ENCODE measurements around the gene RAB44.
"Not testable (repeated sequence)": the region's sequence is repeated elsewhere in the genome, so short reads cannot be mapped to it uniquely, and the experiment has no call there.

The RAB44 gene

DNA sequence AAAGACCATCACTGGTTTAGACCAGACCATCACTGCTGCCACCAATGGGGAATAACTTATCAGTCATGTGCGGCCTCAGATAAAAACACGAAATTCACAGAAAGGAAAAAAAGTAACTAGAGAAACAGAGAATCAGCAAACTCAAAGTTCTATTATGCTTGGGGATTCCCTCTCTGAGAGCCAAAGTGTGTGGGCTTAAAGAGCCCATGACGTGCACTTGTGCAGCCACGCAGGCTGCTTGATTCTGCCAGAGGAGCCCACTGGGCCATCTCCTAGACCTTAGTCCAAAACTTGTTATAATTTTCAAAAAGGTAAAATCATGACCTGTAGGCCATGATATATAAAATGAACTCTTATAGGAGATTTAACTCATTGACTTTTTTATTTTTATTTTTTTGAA lies 15.2 kb downstream of the RAB44 start:
- DNase-seq (ENCODE audit: low read depth in 2 of 2, low spot score in 1 of 2), result no peak

DNA sequence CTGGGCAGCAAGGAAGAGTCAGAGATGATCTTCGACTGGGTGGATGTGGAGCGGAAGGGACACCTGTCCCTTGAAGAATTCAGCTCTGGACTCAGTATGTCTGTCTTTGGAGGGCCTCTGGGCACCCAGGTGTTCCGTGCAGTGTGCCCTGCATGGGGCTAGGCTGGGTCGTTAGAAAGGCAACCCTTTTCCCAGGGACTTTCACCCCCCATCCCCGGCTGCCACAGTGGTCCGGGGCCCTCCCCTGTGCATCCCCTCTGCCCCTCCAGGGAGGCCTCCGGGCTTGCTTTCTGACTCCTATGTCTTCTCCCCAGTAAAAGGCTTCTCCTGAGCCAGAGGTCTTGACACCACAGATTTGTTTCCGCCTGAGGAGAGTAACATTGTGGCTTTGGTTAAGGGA lies 16.2 kb downstream of the RAB44 start:
- no peak for DNase-seq (ENCODE audit: low read depth in 2 of 2, low spot score in 1 of 2)

DNA sequence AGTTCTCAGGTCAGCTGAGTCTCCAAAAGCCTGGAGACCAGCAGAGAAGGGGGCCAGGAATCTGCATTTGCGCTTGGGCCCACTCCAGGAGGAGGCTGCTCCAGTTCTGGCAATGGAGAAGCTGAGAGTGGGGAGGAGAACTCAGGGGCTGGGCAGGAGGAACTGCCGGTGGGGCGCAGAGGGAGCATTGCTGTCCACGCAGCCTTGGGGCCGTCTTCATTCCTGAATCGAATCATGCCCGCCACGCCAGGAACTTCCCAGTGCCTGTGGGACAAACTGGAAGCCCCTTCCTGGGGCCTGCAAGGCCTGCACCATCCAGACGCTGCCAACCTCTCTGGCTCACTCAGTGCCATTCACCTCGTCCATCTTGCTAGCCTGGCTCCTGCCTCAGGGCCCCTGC lies 16.9 kb downstream of the RAB44 start:
- no peak for DNase-seq (ENCODE audit: low read depth in 2 of 2, low spot score in 1 of 2)

DNA sequence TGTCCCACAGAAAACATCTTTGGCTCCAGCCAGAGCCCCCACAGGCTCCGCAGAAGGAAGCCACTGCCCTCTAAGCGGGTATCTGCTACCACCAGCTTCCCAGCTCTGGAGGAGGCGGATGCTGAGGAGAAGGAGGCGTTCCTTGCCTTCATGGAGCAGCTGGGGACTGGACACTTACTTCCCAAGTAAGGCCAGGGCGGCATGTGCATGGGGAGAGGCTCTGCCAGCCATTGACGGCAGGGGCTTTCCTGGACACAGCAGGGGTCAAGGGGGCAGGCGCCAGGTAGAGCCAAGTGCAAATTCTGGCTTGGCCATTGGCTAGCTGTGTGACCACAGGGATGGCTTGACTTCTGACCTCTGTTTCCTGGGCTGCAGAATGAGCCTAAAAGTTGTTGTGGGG lies 17.8 kb downstream of the RAB44 start:
- DNase-seq (ENCODE audit: low read depth in 2 of 2, low spot score in 1 of 2), result no peak

DNA sequence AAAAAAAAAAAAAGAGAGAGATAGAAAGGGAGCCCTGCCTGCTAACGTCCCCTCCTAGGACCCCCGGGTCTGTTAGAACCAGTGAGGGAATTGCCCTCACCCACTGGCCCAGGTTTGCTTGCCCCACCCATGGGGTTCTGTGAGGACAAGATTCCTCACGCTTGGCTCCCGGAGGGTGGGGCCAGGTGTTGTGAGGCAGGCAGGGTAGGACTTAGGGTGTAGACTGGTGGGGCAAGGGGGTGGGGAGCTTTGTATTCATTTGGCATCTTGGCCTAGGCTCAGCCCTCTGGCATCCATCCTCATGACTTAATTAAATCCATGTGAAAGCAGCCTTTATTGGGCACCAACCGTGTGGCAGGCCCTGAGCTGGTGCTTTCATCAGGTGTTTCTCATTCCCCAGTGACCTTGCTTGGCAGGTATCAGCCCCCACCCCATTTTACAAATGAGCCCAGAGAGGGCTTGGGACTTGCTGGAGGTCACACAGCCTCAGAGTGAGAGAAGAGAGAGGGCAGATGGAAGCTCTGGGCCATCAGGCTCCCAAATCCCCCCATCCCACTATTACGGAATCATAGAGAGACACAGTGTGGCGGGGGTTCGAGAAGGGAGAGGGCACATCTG lies 19.0 kb downstream of the RAB44 start:
- DNase-seq (ENCODE audit: low read depth in 2 of 2, low spot score in 1 of 2), result no peak

DNA sequence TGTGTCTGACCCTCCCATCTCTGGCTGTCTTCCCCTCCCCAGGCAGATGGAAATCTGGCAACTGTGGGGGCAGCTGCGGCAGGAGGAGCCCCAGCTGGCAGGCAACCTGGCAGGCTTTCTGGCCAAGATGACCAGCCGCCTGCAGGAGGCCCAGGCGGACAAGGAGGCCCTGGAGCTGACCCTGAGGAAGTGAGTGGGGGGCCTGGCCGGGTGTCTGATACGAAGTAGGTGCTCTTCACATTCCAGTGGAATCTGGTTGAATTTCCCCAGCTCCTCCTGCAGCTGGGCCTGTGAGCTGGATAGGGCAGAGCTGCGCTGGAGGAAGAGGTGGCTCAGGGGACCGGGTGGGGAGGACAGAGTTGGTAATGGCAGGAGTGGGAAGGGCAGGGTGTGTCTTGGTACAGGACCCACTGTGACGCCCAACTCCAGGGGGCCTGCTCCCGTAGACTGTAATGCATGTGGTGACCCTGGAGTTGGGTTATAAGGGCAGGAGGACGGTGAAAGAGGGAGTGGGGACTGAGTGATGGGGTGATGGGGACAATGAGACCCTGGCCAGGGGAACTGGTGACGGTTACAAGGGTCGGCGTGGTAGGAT lies 19.7 kb downstream of the RAB44 start:
- no peak for DNase-seq (ENCODE audit: low read depth in 2 of 2, low spot score in 1 of 2)

DNA sequence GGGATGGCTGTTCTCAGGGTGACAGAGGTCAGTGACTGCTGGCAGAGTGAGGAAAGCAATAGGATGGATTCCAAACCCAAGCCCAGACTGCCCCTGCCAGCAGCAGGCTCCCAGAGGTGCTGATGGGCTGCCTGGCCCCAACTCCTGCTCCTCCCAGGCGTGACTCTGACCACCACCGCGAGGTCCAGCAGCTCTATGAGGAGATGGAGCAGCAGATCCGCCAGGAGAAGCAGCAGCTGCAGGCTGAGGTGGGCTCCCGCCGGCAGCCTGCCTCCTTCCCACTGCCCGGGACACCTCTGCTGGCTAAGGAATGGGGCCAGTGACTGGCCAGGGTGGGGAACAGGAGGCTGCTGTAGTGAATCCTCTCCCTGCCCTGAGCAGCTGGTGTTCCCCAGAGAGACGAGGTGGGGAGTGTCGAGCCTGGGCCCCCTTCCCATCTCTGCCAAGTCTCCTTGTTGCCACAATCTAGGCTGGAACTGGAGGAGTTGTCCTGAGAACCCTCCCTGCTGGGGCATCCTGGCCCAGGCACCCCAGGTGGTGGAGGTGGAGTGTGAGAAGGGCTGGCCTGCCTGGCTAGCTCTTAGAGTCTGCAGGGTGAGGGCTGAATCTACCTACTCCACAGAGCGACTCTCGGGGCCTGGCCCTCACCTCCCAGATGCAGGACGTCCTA lies 20.4 kb downstream of the RAB44 start:
- DNase-seq (ENCODE audit: low read depth in 2 of 2, low spot score in 1 of 2), result no peak

DNA sequence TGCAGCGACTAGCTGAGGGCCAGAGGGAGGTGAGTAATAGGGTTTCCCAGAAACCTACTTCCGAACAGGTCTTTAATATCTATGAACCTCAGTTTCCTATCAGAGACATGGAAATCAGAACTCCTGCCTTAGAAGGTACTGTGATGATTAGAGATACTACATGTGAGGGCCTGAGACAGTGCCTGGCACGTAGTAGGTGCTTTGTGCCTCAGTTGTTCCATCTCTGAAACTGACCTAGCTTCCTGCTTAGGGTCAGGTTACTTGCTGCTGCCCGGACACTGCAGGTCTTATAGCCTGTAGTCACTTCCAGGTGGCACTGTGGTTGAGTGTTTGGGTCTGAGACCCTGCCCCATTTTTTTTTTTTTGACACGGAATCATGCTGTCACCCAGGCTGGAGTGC lies 20.9 kb downstream of the RAB44 start:
- DNase-seq (ENCODE audit: low read depth in 2 of 2, low spot score in 1 of 2), result no peak

DNA sequence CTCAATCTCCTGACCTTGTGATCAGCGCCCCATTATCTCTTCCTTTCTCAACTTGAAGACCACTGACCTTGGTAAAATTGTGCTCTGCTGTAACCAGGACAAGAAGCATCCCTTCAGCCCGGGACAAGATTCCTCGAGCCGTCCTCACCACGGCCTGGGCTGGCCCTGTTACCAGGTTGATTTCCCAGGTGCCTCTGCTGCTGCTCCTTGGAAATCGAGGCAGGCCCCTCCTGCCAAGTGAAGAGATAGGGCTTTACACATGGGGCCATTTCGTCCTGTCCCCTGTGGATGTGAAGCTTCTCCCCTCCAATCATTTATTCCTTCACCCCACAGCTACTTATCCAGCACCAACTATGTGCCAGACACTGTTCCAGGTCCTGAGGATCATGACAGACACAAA lies 21.5 kb downstream of the RAB44 start:
- DNase-seq (ENCODE audit: low read depth in 2 of 2, low spot score in 1 of 2), result no peak

DNA sequence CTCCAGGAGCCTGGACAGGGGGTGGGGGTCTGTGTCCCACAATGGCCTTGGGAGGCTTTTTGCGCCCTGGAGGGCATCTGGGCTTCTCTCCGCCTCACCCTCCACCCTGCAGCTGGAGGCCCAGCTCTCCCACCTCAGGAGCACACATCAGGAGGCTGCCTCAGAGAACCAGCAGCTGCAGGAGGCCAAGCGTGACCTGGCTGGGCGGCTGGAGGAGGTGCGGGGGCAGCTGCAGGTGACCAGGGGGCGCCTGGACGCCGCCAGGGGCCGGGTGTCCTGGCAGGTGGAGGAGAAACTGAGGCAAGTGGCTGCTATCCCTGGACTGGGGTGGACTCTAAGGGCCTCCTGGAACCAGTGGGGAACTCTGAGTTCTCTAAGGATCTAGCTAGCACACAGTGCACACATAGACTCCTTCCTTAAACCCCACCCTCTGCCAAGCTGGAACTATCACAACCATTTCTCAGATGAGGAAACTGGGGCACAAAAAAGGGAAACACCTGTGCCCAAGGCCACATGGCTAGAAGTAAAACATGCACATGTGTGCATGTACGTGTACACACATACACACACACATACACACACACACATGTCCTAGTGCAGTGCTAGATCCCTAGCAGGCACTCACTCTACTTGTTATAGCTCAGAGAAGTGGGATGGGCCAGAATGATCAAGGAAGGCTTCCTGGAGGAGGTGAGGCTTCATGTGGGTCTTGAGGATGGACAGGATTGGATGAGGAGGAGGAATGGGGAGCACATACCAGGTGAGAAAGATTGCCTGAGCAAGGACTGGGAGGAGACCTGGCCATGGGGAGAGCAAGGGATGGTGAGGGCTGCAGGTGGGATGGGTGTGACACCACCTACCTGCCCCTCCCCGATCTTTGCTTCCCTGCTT lies 22.9 kb downstream of the RAB44 start:
- DNase-seq (ENCODE audit: low read depth in 2 of 2, low spot score in 1 of 2), result no peak

DNA sequence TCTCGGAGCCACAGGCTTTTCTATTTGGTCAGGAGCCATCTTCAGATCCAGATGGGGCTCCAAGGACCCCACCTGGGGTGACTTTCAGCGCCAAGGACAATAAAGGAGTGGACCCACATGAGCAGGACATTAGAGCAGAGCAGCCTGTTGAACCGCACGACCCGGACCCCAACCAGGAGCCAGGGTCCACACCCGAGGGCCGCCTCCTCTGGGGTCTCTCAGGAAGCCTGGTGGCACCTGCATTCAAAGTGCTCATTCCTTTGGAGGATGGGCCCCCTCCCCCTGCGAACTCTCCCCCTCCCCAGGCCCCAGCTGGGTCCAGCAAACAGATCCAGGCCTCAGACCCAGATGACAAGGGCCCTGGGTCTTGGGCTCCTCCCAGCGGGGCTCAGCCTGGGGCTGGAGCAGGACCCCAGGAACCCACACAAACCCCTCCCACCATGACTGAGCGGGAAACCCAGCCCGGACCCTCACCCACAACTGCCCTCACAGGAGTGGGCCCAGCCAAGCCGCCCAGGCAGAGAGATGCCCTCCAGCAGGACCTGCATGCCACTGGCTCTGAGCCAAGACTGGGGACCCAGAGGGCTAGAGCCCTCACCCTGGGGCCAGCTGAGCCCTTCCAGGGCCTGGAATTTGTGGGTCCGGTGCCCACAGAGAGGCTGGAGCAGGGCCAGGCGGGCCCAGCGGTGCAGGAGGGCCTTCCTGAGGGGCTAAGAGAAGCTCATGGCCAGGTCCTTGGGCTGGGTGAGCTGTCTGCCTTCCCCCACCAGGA lies 23.9 kb downstream of the RAB44 start:
- no peak for DNase-seq (ENCODE audit: low read depth in 2 of 2, low spot score in 1 of 2)

DNA sequence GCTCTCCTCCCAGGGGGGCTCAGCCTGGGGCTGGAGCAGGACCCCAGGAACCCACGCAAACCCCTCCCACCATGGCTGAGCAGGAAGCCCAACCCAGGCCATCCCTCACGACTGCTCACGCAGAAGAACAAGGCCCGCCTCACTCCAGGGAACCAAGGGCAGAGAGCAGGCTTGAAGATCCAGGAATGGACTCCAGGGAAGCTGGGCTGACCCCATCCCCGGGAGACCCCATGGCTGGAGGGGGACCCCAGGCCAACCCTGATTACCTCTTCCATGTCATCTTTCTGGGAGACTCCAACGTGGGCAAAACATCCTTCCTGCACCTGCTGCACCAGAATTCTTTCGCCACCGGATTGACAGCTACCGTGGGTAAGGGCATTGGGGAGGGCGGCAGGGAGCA lies 24.7 kb downstream of the RAB44 start:
- DNase-seq (ENCODE audit: low read depth in 2 of 2, low spot score in 1 of 2), result no peak

DNA sequence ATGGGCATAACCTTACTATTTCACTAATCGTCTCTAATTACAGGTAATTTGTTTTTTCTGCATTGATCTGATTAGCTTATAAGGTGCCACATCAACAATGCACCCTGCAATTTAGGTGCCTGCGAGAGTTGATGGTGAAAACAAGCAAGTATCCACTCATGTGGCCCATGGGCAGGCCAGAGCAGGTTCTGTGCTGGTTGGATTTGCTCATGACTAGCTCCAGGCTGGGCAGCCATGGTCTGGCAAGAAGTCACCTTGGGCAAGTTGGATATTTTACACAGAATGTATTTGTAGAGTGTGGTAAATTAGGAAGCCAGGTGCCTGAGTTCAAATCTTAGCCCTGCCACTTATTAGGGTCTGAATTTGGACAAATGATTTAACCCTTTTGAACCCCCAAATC lies 25.3 kb downstream of the RAB44 start:
- no peak for DNase-seq (ENCODE audit: low read depth in 2 of 2, low spot score in 1 of 2)

DNA sequence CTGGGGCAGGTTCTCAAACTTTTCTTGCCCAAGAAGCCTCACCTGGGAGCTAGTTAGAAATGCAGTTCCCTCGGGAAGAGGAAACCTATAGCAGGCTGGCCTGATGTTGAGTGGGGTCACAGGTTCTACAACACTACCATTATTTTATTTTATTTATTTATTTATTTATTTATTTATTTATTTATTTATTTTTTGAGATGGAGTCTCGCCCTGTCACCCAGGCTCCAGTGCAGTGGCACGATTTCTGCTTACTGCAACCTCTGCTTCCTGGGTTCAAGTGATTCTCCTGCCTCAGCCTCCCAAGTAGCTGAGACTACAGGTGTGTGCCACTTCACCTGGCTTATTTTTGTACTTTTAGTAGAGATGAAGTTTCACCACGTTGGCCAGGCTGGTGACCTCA lies 26.4 kb downstream of the RAB44 start:
- DNase-seq (ENCODE audit: low read depth in 2 of 2, low spot score in 1 of 2), result not testable (repeated sequence)

DNA sequence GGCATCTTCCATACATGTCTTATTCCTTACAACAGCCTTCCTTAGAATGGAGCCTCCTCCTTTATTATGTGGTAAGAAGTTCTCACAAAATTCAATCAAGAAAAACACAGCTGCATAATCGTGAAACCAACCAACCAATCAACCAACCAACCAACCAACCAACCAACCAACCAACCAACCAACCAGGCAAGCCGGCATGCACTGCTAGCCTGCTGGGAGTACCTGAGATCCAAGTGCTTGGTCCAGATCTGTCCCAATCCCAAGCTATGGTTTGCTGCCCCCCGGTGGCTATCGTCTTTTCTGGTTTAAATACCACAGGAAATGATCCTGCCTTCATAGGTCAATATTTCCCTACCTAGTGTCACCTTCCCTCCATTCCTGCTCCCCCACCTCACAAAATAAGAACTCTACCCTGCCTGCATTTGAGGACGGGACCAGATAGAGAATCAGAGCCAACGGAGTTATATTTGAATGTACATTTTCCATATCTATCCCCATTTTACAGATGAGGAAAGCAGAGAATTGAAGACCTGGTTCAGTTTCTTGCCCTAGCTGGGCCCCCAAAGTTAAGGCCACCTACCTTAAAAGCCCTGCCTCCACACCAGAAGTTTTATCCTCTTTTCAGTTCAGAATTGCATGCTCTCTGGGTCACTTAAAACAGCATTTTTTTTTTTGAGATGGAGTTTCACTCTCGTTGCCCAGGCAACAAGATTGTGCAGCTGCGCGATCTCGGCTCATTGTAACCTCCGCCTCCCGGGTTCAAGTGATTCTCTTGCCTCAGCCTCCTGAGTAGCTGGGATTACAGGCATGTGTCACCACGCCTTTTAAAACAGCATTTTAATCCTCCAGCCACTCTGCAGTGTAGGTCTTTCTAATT lies 27.1 kb downstream of the RAB44 start:
- DNase-seq (ENCODE audit: low read depth in 2 of 2, low spot score in 1 of 2), result peak in 1 of 2 donors; percentile 6

DNA sequence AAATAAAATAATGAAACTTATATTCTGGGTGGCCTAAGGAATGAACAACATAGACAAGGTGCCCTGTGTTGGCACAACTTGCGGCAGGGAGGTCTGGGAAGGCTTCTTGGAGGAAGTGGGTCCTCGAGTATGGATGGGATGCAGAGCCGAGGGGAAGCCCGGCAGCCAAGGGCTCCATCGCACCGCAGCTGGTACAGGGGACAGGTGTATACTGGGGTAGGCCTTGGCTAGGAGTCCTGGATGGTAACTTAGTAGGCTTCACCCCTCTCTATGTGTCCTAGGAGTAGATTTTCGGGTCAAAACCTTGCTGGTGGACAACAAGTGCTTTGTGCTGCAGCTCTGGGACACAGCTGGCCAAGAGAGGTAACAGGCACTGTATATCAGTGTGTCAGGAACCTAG lies 28.0 kb downstream of the RAB44 start:
- no peak for DNase-seq (ENCODE audit: low read depth in 2 of 2, low spot score in 1 of 2)

DNA sequence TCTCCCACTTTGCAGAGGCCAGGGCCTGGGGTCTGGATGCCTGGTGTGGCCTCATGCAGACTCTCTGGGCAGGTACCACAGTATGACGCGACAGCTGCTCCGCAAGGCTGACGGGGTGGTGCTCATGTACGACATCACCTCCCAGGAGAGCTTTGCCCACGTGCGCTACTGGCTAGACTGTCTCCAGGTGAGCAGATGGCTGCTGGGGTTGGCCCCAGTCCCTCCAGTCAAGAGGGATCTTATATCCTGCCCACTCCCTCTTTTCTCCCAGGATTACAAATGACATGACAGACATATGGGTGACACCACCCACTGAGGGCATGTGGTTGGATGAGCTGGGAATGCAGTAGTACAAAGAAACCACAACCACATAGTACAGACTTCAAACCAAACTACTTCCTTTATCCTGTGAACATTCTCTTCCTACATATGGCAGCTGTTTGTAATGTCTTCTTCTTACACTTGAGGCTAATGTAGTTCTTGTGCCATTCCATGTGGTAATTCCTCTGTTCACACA lies 29.9 kb downstream of the RAB44 start:
- no peak for DNase-seq (ENCODE audit: low read depth in 2 of 2, low spot score in 1 of 2)

DNA sequence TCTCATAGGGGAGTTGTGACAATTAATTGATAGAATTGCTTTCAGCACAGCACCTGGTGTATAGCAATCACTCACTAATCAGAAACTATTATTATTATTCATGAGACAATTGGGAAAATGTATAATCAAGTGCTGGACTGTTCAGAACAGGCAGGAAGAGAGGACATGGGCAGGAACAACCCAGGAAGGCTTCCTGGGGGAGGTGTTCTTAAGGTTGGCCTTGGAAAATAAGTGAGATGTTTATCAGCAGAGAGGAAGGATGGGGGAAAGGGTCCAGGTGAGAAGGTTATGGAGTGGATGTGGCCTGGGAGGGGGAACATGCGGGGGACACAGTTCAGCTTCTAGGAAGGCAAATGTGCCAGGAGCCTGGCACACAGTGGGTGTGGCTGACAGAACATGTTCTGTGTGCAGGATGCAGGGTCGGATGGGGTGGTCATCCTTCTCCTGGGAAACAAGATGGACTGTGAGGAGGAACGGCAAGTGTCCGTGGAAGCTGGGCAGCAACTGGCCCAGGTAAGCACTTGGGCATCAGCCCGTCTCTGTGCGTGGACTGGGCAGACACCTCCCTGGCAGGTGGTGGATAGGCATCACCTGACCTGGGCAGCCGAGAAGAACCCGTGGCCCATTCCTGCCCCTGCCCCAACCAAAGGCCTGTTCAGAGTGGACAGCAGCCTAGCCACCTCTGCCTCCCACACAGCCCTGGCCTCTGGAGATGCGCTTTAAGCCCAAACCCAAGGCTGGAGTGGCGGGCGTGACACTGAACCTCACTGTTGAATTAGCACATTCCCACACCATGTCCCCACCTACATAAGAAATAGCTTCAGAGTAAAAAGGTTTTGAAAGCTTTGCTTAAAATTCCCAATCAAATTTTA lies 30.9 kb downstream of the RAB44 start:
- no peak for DNase-seq (ENCODE audit: low read depth in 2 of 2, low spot score in 1 of 2)

DNA sequence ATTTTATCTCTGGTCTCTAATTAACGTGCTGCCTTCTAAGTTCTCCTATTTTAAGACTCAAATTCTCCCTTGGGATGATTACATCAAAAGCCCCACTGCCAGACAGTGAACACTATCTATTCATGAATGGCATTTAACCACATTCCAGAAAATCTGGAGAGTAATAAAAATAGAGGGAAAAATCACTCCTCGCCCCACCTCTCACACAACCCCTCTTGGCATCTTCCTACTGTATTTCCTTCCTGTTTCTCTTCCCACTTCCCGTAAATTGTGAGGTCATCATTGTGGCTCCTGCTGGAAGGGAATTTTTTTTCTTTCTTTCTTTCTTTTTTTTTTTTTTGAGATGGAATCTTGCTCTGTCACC lies 31.5 kb downstream of the RAB44 start:
- no peak for DNase-seq (ENCODE audit: low read depth in 2 of 2, low spot score in 1 of 2)

All from stimulated activated CD8-positive, alpha-beta memory T cell treated with anti-CD3 and anti-CD28 coated beads, Interleukin-4, amount 100 ng/mL, for 1 hour (primary cell).